Parathyroid adenoma (tissue), 2 donors: ENCODE data around the gene ZFPL1.

ENCODE experiments used
- H2AFZ ChIP-seq: fragments of 300-600 bp; sonication (generic); one replicate; pipeline ENCODE4 v1.7.0; 2017; ENCODE audit warnings: antibody characterized with exemption, mild to moderate bottlenecking
- H3K27ac ChIP-seq: fragments of 300-600 bp; sonication (generic); one replicate; pipeline ENCODE4 v1.7.0; 2017
- H3K27me3 ChIP-seq: fragments of 300-600 bp; sonication (generic); one replicate; pipeline ENCODE4 v1.7.0; 2017; ENCODE audit warnings: low read length; ENCODE audit not compliant: control insufficient read depth, insufficient read depth
- H3K36me3 ChIP-seq: fragments of 300-600 bp; sonication (generic); one replicate; pipeline ENCODE4 v1.7.0; 2017; ENCODE audit warnings: low read length; ENCODE audit not compliant: control insufficient read depth, insufficient read depth
- H3K4me1 ChIP-seq: fragments of 300-600 bp; sonication (generic); one replicate; pipeline ENCODE4 v1.7.0; 2017; ENCODE audit warnings: control low read depth
- H3K4me2 ChIP-seq: fragments of 300-600 bp; sonication (generic); one replicate; pipeline ENCODE4 v1.7.0; 2017; ENCODE audit warnings: low read length
- H3K4me3 ChIP-seq: fragments of 300-600 bp; sonication (generic); one replicate; pipeline ENCODE4 v1.7.0; 2017; ENCODE audit warnings: low read depth, low read length
- H3K79me2 ChIP-seq: fragments of 300-600 bp; sonication (generic); one replicate; pipeline ENCODE4 v1.7.0; 2017; ENCODE audit warnings: control low read depth
- H3K9ac ChIP-seq: fragments of 300-600 bp; sonication (generic); one replicate; pipeline ENCODE4 v1.7.0; 2017; ENCODE audit warnings: mild to moderate bottlenecking
- H3K9me3 ChIP-seq: fragments of 300-600 bp; sonication (generic); one replicate; pipeline ENCODE4 v1.7.0; 2017; ENCODE audit warnings: low read length; ENCODE audit not compliant: control insufficient read depth
- CTCF ChIP-seq: fragments of 300-600 bp; sonication (generic); IDR thresholded peaks from one replicate; pipeline ENCODE4 v1.7.0; 2017; ENCODE audit warnings: antibody characterized with exemption, mild to moderate bottlenecking
- donor health status: primary hyperparathyroidism.

Gene ZFPL1

GRCh38 chr11:65087216-65087615, 3.2 kb downstream of the ZFPL1 start:
- Histone ChIP-seq H3K36me3 (no peaks in the 10 kb centered on the region), H3K27me3 (no peaks in the 10 kb centered on the region), H3K79me2 (no peaks in the 10 kb centered on the region), H3K4me3 (no peak overlapping the region), H3K9ac (no peak overlapping the region), H3K4me1 (peaks cover 4% of the 10 kb centered on the region), H3K9me3 (no peaks in the 10 kb centered on the region), H2AFZ (no peak overlapping the region), H3K4me2 (no peak overlapping the region), H3K27ac (no peak overlapping the region)
- TF ChIP-seq CTCF: no peak

- H2AFZ ChIP-seq: no peak overlapping the region
- peaks cover 4% of the 10 kb centered on the region for H3K4me1 ChIP-seq
- H3K79me2 ChIP-seq: no peaks in the 10 kb centered on the region
- H3K36me3 ChIP-seq: no peaks in the 10 kb centered on the region
- no peak overlapping the region for H3K4me2 ChIP-seq
- no peaks in the 10 kb centered on the region for H3K27me3 ChIP-seq
- no peak for TF ChIP-seq CTCF
- H3K27ac ChIP-seq: no peak overlapping the region
- H3K9ac ChIP-seq: no peak overlapping the region
- H3K4me3 ChIP-seq: no peak overlapping the region
- H3K9me3 ChIP-seq: no peaks in the 10 kb centered on the region
Observed at GRCh38 chr11:65087827-65088226, 3.8 kb downstream of the ZFPL1 start.

- Histone ChIP-seq H3K36me3 (no peaks in the 10 kb centered on the region), H3K9me3 (no peaks in the 10 kb centered on the region), H3K4me2 (no peak overlapping the region), H3K27me3 (no peaks in the 10 kb centered on the region), H3K9ac (no peak overlapping the region), H3K79me2 (no peaks in the 10 kb centered on the region), H2AFZ (no peak overlapping the region), H3K4me1 (peaks cover 4% of the 10 kb centered on the region), H3K4me3 (no peak overlapping the region), H3K27ac (no peak overlapping the region)
- no peak for TF ChIP-seq CTCF
Observed at GRCh38 chr11:65089621-65090020, 5.6 kb downstream of the ZFPL1 start.

- Histone ChIP-seq H3K9ac (no peak overlapping the region), H3K4me3 (no peak overlapping the region), H3K4me1 (peaks cover under 1% of the 10 kb centered on the region), H3K27ac (no peak overlapping the region), H3K36me3 (no peaks in the 10 kb centered on the region), H2AFZ (no peak overlapping the region), H3K4me2 (no peak overlapping the region), H3K9me3 (no peaks in the 10 kb centered on the region), H3K79me2 (no peaks in the 10 kb centered on the region), H3K27me3 (no peaks in the 10 kb centered on the region)
- no peak for TF ChIP-seq CTCF
Observed at GRCh38 chr11:65090628-65091027, 6.6 kb downstream of the ZFPL1 start.

- Histone ChIP-seq H3K36me3 (no peaks in the 10 kb centered on the region), H3K4me2 (peak overlapping the region; percentile 33), H3K9me3 (no peaks in the 10 kb centered on the region), H3K9ac (no peak overlapping the region), H3K27me3 (no peaks in the 10 kb centered on the region), H3K4me1 (peaks cover 7% of the 10 kb centered on the region), H3K79me2 (peaks cover 12% of the 10 kb centered on the region), H3K27ac (peak overlapping the region; percentile 91), H2AFZ (peak overlapping the region; percentile 99), H3K4me3 (no peak overlapping the region)
- no peak for TF ChIP-seq CTCF
Observed at GRCh38 chr11:65095427-65095826, 11.4 kb downstream of the ZFPL1 start.
